ENCODE data around the gene AP5S1. TPM values are rescaled to one million over a fixed set of nuclear protein-coding genes. Genes with fewer than 3 reads are reported as not detected.
"Not testable (repeated sequence)": the region's sequence is repeated elsewhere in the genome, so short reads cannot be mapped to it uniquely, and the experiment has no call there.

AP5S1 gene
- total RNA-seq, 1 donor from 2014 or later: 15.7 TPM

DNA sequence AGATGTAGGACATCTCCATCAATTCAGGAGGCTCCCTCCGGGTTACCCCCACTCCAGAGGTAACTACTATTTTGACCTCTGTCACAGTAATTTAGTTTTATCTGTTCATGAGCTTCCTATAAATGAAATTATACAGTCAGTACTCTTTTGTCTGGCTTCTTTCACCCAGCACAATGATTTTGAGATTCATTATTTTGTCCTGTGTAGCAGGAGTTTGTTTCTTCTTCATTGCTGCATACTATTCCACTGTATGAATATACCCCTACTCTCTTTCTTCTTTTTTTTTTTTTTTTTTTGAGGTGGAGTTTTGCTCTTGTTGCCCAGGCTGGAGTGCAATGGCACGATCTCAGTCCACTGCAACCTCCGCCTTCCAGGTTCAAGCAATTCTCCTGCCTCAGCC, 11.8 kb upstream of the AP5S1 start:
- intact Hi-C loops (cut with micrococcal nuclease): no loop called here

- intact Hi-C loops (cut with micrococcal nuclease): loop anchor here (1.0 to 10.0 kb wide), 5 partner anchors 9 to 407 kb away; partner anchors contain the start of genes AP5S1 and DNAAF9
These were observed 8.7 kb upstream of the AP5S1 start for GRCh38 chr20:3811467-3812258.

- intact Hi-C loops (cut with micrococcal nuclease): loop anchor here (10.0 kb wide), 1 partner anchor 407 kb away; the partner anchor contains the start of gene DNAAF9
These were observed 8.1 kb upstream of the AP5S1 start for GRCh38 chr20:3812259-3812681.

DNA sequence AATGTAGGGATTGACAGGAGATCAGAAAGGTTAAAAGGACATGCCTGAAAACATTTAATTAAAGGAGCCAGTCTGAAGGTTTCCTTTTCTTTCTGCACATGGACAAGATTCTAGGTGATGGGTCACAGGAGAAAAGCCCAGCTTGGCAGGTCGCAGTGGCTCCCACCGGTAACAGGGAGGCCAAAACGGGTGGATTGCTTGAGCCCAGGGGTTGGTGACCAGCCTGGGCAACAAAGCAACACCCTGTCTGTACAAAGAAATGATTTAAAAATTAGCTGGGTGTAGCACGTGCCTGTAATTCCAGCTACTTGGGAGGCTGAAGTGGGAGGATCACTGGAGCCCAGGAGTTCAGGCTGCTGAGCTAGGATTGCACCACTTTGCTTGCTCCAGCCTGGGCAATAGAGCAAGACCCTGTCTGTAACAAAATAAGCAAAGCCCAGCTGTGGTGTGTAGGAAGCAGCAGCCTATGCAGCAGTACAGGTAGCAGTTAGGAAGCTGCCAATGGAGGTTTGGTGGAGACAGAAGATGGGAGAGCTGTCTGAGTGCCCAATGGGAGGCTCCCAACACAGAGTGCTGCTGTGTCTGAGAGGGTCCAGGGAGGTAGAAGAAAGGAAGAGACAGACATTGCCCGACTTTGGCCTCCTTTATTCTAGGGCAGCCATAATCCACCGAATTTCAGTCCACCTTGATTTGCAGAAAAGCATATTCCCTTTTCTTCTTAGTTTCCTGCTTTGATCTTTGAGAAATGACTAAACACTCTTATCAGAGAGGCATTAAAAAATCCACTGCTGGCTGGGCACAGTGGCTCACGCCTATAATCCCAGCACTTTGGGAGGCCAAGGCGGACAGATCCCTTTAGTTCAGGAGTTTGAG, 7.1 kb upstream of the AP5S1 start:
- intact Hi-C loops (cut with micrococcal nuclease): loop anchor here (10.0 kb wide), 1 partner anchor 408 kb away; the partner anchor contains the start of gene DNAAF9

- intact Hi-C loops (cut with micrococcal nuclease): loop anchor here (10.0 kb wide), 1 partner anchor 409 kb away; the partner anchor contains the start of gene DNAAF9
These were observed 6.3 kb upstream of the AP5S1 start for GRCh38 chr20:3813848-3814581.

DNA sequence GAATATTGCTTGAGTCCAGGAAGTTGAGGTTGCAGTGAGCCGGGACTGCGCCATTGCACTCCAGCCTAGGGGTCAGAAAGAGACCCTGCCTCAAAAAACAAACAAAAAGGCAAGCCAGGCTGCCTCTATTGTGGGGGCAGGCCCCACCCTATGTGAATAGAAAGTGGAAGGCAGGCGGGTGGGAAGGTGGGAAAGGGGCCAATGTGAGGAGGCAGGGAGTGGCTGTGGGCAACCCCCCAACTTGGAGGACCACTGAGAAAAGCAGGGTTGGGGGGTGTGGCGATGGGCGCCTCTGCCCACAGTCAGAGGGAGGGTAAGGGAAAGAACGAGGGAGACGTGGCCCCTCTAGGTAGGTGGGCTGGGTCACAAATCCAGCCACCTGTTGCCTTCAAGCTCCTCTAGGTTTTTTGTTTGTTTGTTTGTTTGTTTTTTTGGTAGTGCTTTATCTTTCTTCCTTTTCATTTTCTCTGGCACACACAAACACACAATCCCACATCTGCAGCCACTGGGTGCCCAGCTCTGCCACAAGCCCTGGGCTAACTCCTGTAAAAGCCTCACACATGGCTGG, 5.3 kb upstream of the AP5S1 start:
- intact Hi-C loops (cut with micrococcal nuclease): loop anchor here (10.0 kb wide), 1 partner anchor 410 kb away; the partner anchor contains the start of gene DNAAF9

DNA sequence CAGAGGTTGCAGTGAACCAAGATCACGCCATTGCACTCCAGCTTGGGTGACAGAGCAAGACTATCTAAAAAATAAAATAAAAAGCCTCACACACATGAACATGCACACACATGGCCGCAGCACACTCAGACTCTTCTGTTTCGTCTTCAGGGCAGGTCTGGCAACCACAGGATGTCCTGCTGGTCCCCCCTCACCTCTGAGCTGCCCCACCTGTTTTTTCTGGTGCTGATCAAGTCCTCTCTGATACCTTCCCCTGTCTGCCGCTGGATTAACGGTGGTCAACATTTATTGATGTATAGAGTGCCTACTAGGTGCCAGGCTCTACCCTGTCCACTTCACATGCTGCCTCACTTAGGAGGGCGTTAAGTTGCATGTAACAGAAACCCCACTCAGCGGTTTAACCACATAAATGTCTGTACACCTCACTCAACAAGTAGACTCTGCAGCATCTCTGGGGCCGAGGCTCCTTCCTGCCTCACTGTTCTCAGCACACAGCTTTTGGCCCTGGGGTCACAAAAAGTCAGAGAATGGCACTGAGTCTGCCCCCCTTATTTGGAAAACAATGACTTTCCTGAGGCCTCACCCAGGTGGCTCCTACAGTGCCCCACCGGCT, 4.5 kb upstream of the AP5S1 start:
- intact Hi-C loops (cut with micrococcal nuclease): loop anchor here (10.0 kb wide), 1 partner anchor 411 kb away; the partner anchor contains the start of gene DNAAF9

DNA sequence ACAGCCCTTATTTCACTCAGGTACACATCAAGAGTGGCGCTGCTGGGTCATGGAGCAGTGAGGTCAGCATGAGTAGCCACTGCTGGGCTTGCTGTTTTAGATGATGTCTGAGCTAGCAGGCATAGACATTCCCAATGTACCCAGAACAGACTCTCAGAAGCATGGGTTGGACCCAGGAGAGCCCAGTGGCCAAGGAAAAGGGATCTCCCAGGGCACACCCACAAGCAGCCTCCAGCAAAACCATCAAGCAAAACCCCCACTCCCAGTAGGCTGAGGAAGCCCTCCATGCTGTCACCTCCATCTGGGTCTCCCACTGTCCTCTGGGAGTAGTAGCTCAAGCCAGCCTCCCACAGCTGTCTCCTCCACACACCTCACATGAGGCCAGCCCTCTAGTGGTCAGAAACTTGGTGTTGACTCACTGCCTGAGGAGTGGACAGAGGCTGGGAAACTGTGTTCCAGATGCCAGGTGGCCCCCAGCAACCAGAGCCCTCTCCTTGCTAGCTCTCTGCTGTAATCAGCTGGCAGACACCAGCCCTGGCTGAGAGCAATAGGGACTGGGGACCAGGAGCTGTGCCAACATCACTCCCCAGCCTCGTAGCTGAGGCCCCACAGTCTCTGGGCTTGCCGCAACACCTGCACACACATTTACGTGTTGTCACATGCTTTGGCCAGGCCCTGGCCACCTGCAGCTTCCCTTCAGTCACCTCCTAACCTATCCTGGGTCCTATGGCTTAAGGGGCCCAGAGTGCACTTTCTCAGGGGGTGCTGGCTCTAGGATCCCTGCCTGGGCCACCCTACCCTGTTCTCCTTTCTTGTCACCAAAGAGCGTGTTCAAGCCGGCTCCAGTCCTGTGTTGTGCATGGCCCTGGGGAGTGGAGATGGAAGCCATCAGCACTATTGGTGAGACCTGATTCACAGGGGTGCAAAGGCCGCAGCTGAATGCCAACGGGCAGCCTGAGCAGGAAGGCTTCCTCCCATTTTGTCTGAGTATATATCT, 1.9 kb upstream of the AP5S1 start:
- intact Hi-C loops (cut with micrococcal nuclease): loop anchor here (10.0 kb wide), 1 partner anchor 414 kb away; the partner anchor contains the start of gene DNAAF9

- intact Hi-C loops (cut with micrococcal nuclease): loop anchor here (1.0 to 10.0 kb wide), 10 partner anchors 8 to 415 kb away; partner anchors contain the start of genes ADISSP, CDC25B, CENPB and DNAAF9
These were observed 818 bp upstream of the AP5S1 start for GRCh38 chr20:3819411-3820047.

GRCh38 chr20:3820901-3821727, 767 bp downstream of the AP5S1 start:
- intact Hi-C loops (cut with micrococcal nuclease): loop anchor here (1.0 to 2.0 kb wide), 9 partner anchors 10 to 194 kb away; partner anchors contain the start of genes ADISSP, CDC25B, CENPB and MAVS

GRCh38 chr20:3821996-3822395, 1.6 kb downstream of the AP5S1 start:
- intact Hi-C loops (cut with micrococcal nuclease): loop anchor here (2.0 kb wide), 1 partner anchor 33 kb away; no protein-coding TSS in a partner anchor

GRCh38 chr20:3823881-3824280, 3.5 kb downstream of the AP5S1 start:
- intact Hi-C loops (cut with micrococcal nuclease): no loop called here

DNA sequence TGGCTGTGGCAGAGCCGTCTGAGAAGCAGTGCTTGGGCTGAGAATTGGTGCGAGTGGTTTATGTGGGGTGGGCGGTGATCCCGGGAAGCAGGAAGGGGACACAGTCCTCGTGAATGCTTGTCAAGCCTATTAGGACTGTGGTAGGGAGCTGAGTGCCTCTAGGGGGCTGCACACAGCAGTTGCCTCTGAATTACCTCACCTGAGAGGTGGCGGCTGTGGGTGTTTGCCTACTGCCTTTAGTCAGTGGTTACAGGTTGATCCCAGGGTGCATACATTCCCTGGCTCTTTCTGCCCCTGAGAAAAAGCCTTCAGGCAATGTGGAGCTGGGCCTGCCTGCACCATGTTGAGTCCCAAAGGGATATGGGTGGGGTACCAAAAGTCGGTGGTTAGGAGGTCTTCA, 5.2 kb downstream of the AP5S1 start:
- intact Hi-C loops (cut with micrococcal nuclease): no loop called here

DNA sequence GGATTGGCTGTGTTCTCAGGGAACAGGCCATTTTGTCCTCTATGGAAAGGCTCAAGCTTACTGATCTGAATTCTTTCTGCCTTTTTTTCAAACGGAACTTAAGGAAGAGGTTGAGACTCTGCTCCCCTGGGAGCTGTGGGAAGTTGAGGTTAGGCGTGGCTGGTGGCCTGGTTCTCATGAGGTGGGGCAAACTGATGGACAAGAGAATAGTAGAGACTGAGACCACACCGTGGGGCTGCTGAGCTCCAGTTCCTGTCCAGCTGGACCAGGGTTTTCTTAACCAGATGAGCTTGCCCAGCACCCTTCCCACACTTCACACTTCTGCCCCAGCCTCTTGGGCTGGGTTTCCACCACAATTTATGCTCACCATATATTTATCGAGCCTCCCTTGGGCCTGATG, 6.1 kb downstream of the AP5S1 start:
- intact Hi-C loops (cut with micrococcal nuclease): no loop called here

DNA sequence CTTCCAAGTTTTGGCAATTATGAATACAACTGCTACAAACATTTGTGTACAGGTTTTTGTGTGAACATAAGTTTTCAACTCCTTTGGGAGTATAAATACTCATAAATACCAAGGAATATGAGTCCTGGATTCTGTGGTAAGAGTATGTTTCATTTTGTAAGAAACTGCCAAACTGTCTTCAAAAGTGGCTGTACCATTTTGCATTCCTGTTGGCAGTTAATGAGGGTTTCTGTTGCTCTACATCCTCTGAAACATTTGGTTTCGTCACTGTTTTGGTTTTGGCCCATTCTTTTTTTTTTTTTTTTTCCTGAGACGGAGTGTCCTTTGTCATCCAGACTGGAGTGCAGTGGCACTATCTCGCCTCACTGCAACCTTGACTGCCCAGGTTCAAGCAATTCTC, 8.5 kb downstream of the AP5S1 start:
- intact Hi-C loops (cut with micrococcal nuclease): no loop called here

DNA sequence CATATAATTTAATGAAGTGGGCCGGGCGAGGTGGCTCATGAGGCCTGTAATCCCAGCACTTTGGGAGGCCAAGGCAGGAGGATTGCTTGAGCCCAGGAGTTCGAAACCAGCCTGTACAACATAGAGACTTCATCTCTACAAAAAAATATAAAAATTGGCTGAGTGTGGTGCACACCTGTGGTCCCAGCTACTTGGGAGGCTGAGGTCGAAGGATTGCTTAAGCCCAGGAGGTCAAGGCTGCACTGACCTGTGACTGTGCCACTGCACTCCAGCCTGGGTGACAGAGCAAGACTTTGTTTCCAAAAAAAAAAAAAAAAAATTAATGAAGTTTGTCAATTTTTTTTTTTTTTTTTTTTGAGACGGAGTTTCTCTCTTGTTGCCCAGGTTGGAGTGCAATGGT, 9.5 kb downstream of the AP5S1 start:
- intact Hi-C loops (cut with micrococcal nuclease): not testable (repeated sequence)

DNA sequence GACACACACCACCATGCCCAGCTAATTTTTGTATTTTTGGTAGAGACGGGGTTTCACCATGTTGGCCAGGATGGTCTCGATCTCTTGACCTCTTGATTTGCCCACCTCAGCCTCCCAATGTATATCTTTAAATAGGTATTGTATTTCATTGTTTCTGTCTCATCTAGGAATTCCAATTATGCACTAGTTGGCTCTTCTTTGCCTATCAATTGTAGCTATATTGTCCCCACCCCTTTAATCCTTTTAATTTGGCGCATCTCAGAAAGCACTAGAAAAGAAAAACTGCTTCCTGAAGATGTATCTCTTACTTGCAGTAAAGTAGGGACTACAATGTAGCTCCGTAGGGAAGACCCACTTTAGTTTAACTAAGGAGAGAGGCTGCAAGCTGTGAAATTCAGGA, 15.8 kb downstream of the AP5S1 start:
- intact Hi-C loops (cut with micrococcal nuclease): no loop called here
